Heart left ventricle (tissue), 16 donors: ENCODE measurements around the gene NCK2. TPM values are rescaled to one million over a fixed set of nuclear protein-coding genes. Genes with fewer than 3 reads are reported as not detected.
A peak's percentile ranks its signal among the peaks of the same experiment; 100 is the strongest.

Experiments used
- ATAC-seq, 4 donors: fragments of 200-7000 bp; cut with Tn5 transposase; one replicate each; pipeline ENCODE4 v1.9.1; 2020 to 2022; ENCODE audit warnings: moderate library complexity in 4 of 4, mild to moderate bottlenecking in 3 of 4, moderate number of reproducible peaks in 1 of 4
- DNase-seq, 5 donors: peaks; one replicate each; pipeline ENCODE4 v3.0.0-alpha.2; 2020
- H3K27ac ChIP-seq, 12 donors: fragments of 200-600 bp; sonication (generic) in 4 of 12; one replicate each; pipeline versions ENCODE4 v1.5.0 to v1.8.0; 2016 to 2022; ENCODE audit warnings: mild to moderate bottlenecking in 2 of 12
- H3K27me3 ChIP-seq, 9 donors: fragments of 200-600 bp; sonication (generic) in 2 of 9; one replicate each; pipeline versions ENCODE4 v1.5.1 to v1.8.0; 2016 to 2022; ENCODE audit warnings: mild to moderate bottlenecking in 3 of 9
- H3K36me3 ChIP-seq, 9 donors: fragments of 200-600 bp; sonication (generic) in 2 of 9; one replicate each; pipeline versions ENCODE4 v1.5.0 to v1.8.0; 2018 to 2022; ENCODE audit warnings: mild to moderate bottlenecking in 2 of 9
- H3K4me1 ChIP-seq, 12 donors: fragments of 200-600 bp; sonication (generic) in 4 of 12; one replicate each; pipeline versions ENCODE4 v1.5.0 to v1.8.0; 2016 to 2022; ENCODE audit warnings: mild to moderate bottlenecking in 3 of 12
- H3K4me3 ChIP-seq, 12 donors: fragments of 200-600 bp; sonication (generic) in 4 of 12; one replicate each; pipeline versions ENCODE4 v1.5.0 to v1.8.0; 2017 to 2022; ENCODE audit warnings: mild to moderate bottlenecking in 9 of 12, moderate library complexity in 4 of 12
- H3K9me3 ChIP-seq, 12 donors: fragments of 200-600 bp; sonication (generic) in 4 of 12; one replicate each; pipeline versions ENCODE4 v1.5.0 to v1.8.0; 2016 to 2022; ENCODE audit warnings: mild to moderate bottlenecking in 1 of 12
- POLR2A ChIP-seq, 2 donors: fragments of 450-650 bp; IDR thresholded peaks; one replicate each; pipeline ENCODE4 v1.6.1; 2017; ENCODE audit warnings: antibody characterized with exemption in 2 of 2, mild to moderate bottlenecking in 2 of 2, moderate library complexity in 2 of 2
- WGBS, 4 donors: extraction: QIAGEN DNeasy Blood & Tissue Kit in 2 of 4; methylation state at CpG; one replicate each; pipeline versions ENCODE4 v1.1.5 to v1.1.7; 2013 to 2018; 5-methylcytosine and 5-hydroxymethylcytosine counted together
- intact Hi-C, 10 donors: fragments of 100-400 bp; cut with DNase I; formaldehyde crosslinking; loops; one replicate each; pipeline versions ENCODE4 v1.11.1 to v1.14.2; 2022
- polyA plus RNA-seq, 2 donors: library from polyadenylated mRNA; stranded (reverse); fragments of 200-250 nt; gene quantifications; one replicate each; pipeline ENCODE4 v1.2.3, GENCODE V29; 2013
- total RNA-seq, 9 donors: library from RNA; depleted of rRNA in 2 of 9; stranded (reverse); fragments of >200 nt in 2 of 9; fragmentation: NEBNext Ultra II Directional in 3 of 9; extraction: Animal tissue kit (Norgen Biotek cat#: 25700) in 3 of 9; gene quantifications; one replicate each; pipeline versions ENCODE4 v1.1.0 to v1.2.4, GENCODE V29; 2016 to 2023
- TF ChIP-seq, protein P1 (sequence below), 12 donors: fragments of 200-600 bp; sonication (generic) in 4 of 12; IDR thresholded peaks; one replicate each; pipeline versions ENCODE4 v1.5.0 to v1.8.0; 2018 to 2022; ENCODE audit warnings: antibody characterized with exemption in 12 of 12, mild to moderate bottlenecking in 5 of 12
- donor health status: ischemic (EF 13 %, LVEDD 7.1; RV severe dilation, severe dysfunction).
- donor health status: healthy with polysubstance abuse.
- donor health status: DM: no; HTN: yes; CAD: no.
- donor health status: DM: no; HTN: no; CAD: no.
- donor health status: ischemic (EF 25% LVEDD 6.9; RV normal size, moderate dysfunction).
- donor health status: ischemic (EF 25% LVEDD 5.7; RV mildly dilated, moderate dysfunction).
- donor health status: healthy.
- donor health status: DM: yes; HTN: yes; CAD: no.
- donor health status: ischemic (EF 35%, LVEDD 5.7; RV mildly dilated, moderate dysfunction).
- donor health status: nonischemic (EF 11% LVEDD 7.7; RV severe dilation, severe dysfunction).
- donor health status: DM: yes; HTN: yes; CAD: no.
- donor health status: PGD.
- donor health status: ischemic (EF 29% LVEDD 5.4; RV normal size, mild dysfunction).
- donor health status: nonischemic (EF 23%, LVEDD 6.1; RV moderate dilation, normal function).

Gene NCK2
- total and polyA plus RNA-seq, 11 donors, result 22.6 to 54.2 (median 33.4) TPM

DNA sequence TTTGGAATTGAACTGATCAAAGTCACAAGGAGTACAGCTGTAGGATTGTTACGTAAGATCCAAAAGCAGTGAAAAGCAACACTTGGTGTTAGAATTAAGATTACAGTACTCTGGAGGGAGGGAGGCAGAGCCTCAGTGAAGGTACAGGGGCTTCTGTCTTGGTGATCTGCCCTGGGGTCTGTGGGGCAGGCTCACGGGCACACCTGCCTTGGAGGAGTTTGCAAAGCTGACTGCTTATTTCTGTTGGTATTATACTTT is 114.9 kb downstream of the NCK2 start:
- 94 to 100% (median 95%) methylated on average over 2 of the region's 2 CpGs for WGBS, 4 donors
- Histone ChIP-seq H3K4me1 (peaks cover 0 to 45% (median 0%) of the 10 kb centered on the region in 12 donors), H3K9me3 (no peaks in the 10 kb centered on the region), H3K27me3 (no peaks in the 10 kb centered on the region), H3K4me3 (no peak overlapping the region), H3K36me3 (peaks cover 0 to 23% (median 3%) of the 10 kb centered on the region in 9 donors), H3K27ac (peak overlapping the region in 1 of 12 donors; percentile 7)
- no peak for DNase-seq
- intact Hi-C loops, result no loop called here
- ATAC-seq, result no peak
- TF ChIP-seq POLR2A (IDR thresholded peaks at IDR 0.05), result no peak
- TF ChIP-seq, protein P1, sequence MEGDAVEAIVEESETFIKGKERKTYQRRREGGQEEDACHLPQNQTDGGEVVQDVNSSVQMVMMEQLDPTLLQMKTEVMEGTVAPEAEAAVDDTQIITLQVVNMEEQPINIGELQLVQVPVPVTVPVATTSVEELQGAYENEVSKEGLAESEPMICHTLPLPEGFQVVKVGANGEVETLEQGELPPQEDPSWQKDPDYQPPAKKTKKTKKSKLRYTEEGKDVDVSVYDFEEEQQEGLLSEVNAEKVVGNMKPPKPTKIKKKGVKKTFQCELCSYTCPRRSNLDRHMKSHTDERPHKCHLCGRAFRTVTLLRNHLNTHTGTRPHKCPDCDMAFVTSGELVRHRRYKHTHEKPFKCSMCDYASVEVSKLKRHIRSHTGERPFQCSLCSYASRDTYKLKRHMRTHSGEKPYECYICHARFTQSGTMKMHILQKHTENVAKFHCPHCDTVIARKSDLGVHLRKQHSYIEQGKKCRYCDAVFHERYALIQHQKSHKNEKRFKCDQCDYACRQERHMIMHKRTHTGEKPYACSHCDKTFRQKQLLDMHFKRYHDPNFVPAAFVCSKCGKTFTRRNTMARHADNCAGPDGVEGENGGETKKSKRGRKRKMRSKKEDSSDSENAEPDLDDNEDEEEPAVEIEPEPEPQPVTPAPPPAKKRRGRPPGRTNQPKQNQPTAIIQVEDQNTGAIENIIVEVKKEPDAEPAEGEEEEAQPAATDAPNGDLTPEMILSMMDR (IDR thresholded peaks at IDR 0.05), result no peak

- H3K27me3 ChIP-seq, result no peaks in the 10 kb centered on the region
- peaks cover 0 to 53% (median 0%) of the 10 kb centered on the region in 12 donors for H3K4me1 ChIP-seq
- DNase-seq (no peak), ATAC-seq (no peak)
- TF ChIP-seq, protein P1 (IDR thresholded peaks at IDR 0.05), result no peak
- TF ChIP-seq POLR2A (IDR thresholded peaks at IDR 0.05), result no peak
- H3K4me3 ChIP-seq, result no peak overlapping the region
- 97 to 98% (median 98%) methylated on average over 10 of the region's 10 CpGs for WGBS, 4 donors
- H3K27ac ChIP-seq, result no peak overlapping the region
- H3K36me3 ChIP-seq, result peaks cover 0 to 17% (median 0%) of the 10 kb centered on the region in 9 donors
- H3K9me3 ChIP-seq, result no peaks in the 10 kb centered on the region
- intact Hi-C loops, result no loop called here
Observed at GRCh38 chr2:105860567-105860966, 115.9 kb downstream of the NCK2 start.

GRCh38 chr2:105861200-105861599 is 116.5 kb downstream of the NCK2 start:
- H3K4me1 ChIP-seq, result peaks cover 0 to 52% (median 3%) of the 10 kb centered on the region in 12 donors
- no peak overlapping the region for H3K4me3 ChIP-seq
- ATAC-seq (no peak), DNase-seq (no peak)
- H3K9me3 ChIP-seq, result no peaks in the 10 kb centered on the region
- no peaks in the 10 kb centered on the region for H3K27me3 ChIP-seq
- no peak overlapping the region for H3K27ac ChIP-seq
- peaks cover 0 to 11% (median 0%) of the 10 kb centered on the region in 9 donors for H3K36me3 ChIP-seq
- WGBS, 4 donors, result 67 to 81% (median 68%) methylated on average over 7 of the region's 7 CpGs
- intact Hi-C loops, result no loop called here
- no peak for TF ChIP-seq POLR2A (IDR thresholded peaks at IDR 0.05)
- TF ChIP-seq, protein P1 (IDR thresholded peaks at IDR 0.05), result no peak

DNA sequence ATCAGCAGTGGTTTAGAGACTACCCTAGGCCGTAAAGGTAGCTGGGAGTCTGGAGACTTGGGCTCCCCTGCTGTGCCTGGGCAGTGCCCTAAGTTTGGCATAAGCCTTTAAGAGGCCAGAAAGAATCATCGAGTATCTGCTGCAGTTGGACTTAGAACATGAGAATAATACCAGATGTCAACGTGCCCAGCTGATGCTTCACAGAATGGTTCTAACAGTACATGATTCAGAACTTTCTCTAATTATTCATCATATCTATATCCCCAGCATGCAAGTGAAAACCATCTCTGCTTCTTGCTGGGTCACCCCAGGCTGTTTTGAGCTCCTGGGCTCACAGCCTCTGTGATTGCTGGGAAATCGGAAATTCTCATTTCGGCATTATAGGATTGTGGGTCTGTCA is 118.1 kb downstream of the NCK2 start:
- ATAC-seq (no peak), DNase-seq (no peak)
- intact Hi-C loops, result no loop called here
- Histone ChIP-seq H3K4me1 (peaks cover 0 to 44% (median 17%) of the 10 kb centered on the region in 12 donors), H3K4me3 (no peak overlapping the region), H3K27ac (no peak overlapping the region), H3K9me3 (no peaks in the 10 kb centered on the region), H3K27me3 (no peaks in the 10 kb centered on the region), H3K36me3 (peaks cover 0 to 3% (median 0%) of the 10 kb centered on the region in 9 donors)
- no peak for TF ChIP-seq POLR2A (IDR thresholded peaks at IDR 0.05)
- 79 to 86% (median 83%) methylated on average over 5 of the region's 5 CpGs for WGBS, 4 donors

DNA sequence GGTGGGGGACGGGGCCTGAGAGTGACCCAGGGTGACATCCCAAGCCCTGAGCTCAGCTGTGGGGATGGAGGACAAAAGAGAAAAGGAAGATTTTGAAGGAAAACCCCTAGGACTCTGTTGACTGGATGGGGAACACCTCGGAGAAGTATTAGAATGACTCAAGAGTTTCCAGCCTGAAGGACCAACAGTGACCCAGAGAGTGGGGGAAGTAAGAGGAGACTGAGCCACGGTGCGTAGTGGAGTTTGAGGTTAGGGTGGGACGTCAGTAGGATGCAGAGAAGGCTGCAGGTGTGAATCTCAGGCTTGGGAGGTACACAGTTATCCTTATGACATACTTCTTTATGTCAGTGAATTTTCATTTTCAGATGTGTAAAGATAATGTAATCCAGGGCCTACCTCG is 119.5 kb downstream of the NCK2 start:
- Histone ChIP-seq H3K4me1 (peaks cover 0 to 40% (median 24%) of the 10 kb centered on the region in 12 donors), H3K36me3 (peaks cover 0 to 3% (median 0%) of the 10 kb centered on the region in 9 donors), H3K27ac (no peak overlapping the region), H3K4me3 (no peak overlapping the region), H3K27me3 (no peaks in the 10 kb centered on the region), H3K9me3 (no peaks in the 10 kb centered on the region)
- intact Hi-C loops, result no loop called here
- no peak for DNase-seq
- WGBS, 4 donors, result 84 to 92% (median 87%) methylated on average over 6 of the region's 6 CpGs
- TF ChIP-seq, protein P1 (IDR thresholded peaks at IDR 0.05), result no peak
- TF ChIP-seq POLR2A (IDR thresholded peaks at IDR 0.05), result no peak
- ATAC-seq, result no peak
